ENCODE measurements around the gene BMP3.
"Not testable (repeated sequence)": the region's sequence is repeated elsewhere in the genome, so short reads cannot be mapped to it uniquely, and the experiment has no call there.

Gene BMP3

GRCh38 chr4:81030061-81030980 lies at the start of gene BMP3:
Gene BMP3 (plus strand): TSS chr4:81030708. CDS start chr4:81031285, 577 bp downstream.
- Mint-ChIP-seq H3K27ac (peak within 1 kb of the TSS; percentile 87), H3K4me1 (peaks cover 22 to 23% of the 10 kb centered on the region in 2 donors), H3K9me3 (no peaks in the 10 kb centered on the region), H3K27me3 (peaks cover 32 to 37% of the 10 kb centered on the region in 2 donors), H3K36me3 (no peaks in the 10 kb centered on the region), H3K4me3 (peak within 1 kb of the TSS; percentile 90 to 94)
- ATAC-seq (replicated peaks), result peak; percentile 61 to 70
- DNase-seq, result peak; percentile 3

GRCh38 chr4:80986011-80986410 lies 44.5 kb upstream of the BMP3 start:
- no peak overlapping the region for H3K27ac Mint-ChIP-seq
- no peaks in the 10 kb centered on the region for H3K9me3 Mint-ChIP-seq
- H3K4me1 Mint-ChIP-seq, result peaks cover 5 to 22% of the 10 kb centered on the region in 2 donors
- H3K4me3 Mint-ChIP-seq, result no peak overlapping the region
- H3K27me3 Mint-ChIP-seq, result no peaks in the 10 kb centered on the region
- ATAC-seq (replicated peaks) (no peak), DNase-seq (no peak)
- no peaks in the 10 kb centered on the region for H3K36me3 Mint-ChIP-seq

GRCh38 chr4:80989921-80990544 lies 40.5 kb upstream of the BMP3 start:
- DNase-seq (peak; percentile 13), ATAC-seq (replicated peaks) (peak; percentile 48 to 55)
- no peak overlapping the region for H3K4me3 Mint-ChIP-seq
- H3K27ac Mint-ChIP-seq, result no peak overlapping the region
- no peaks in the 10 kb centered on the region for H3K27me3 Mint-ChIP-seq
- H3K9me3 Mint-ChIP-seq, result no peaks in the 10 kb centered on the region
- peaks cover 10 to 42% of the 10 kb centered on the region in 2 donors for H3K4me1 Mint-ChIP-seq
- no peaks in the 10 kb centered on the region for H3K36me3 Mint-ChIP-seq

- no peak overlapping the region for H3K4me3 Mint-ChIP-seq
- DNase-seq (no peak), ATAC-seq (replicated peaks) (peak; percentile 41 to 52)
- H3K27me3 Mint-ChIP-seq, result no peaks in the 10 kb centered on the region
- H3K27ac Mint-ChIP-seq, result no peak overlapping the region
- no peaks in the 10 kb centered on the region for H3K36me3 Mint-ChIP-seq
- peaks cover 10 to 42% of the 10 kb centered on the region in 2 donors for H3K4me1 Mint-ChIP-seq
- H3K9me3 Mint-ChIP-seq, result no peaks in the 10 kb centered on the region
Measured at GRCh38 chr4:80990851-80991250, 39.7 kb upstream of the BMP3 start.

- Mint-ChIP-seq H3K27ac (no peak overlapping the region), H3K36me3 (no peaks in the 10 kb centered on the region), H3K9me3 (no peaks in the 10 kb centered on the region), H3K27me3 (no peaks in the 10 kb centered on the region), H3K4me3 (no peak overlapping the region), H3K4me1 (peaks cover 7 to 14% of the 10 kb centered on the region in 2 donors)
- no peak for ATAC-seq (replicated peaks)
- DNase-seq, result no peak
Measured at GRCh38 chr4:80999943-81000342, 30.6 kb upstream of the BMP3 start.

GRCh38 chr4:81003597-81004111 lies 26.9 kb upstream of the BMP3 start:
- peaks cover 0 to 4% of the 10 kb centered on the region in 2 donors for H3K27me3 Mint-ChIP-seq
- DNase-seq (no peak), ATAC-seq (replicated peaks) (peak; percentile 64 to 70)
- peaks cover 7 to 14% of the 10 kb centered on the region in 2 donors for H3K4me1 Mint-ChIP-seq
- H3K27ac Mint-ChIP-seq, result peak overlapping the region; percentile 9
- H3K36me3 Mint-ChIP-seq, result peaks cover 0 to 6% of the 10 kb centered on the region in 2 donors
- no peak overlapping the region for H3K4me3 Mint-ChIP-seq
- peaks cover 3 to 6% of the 10 kb centered on the region in 2 donors for H3K9me3 Mint-ChIP-seq

GRCh38 chr4:81007417-81007816 lies 23.1 kb upstream of the BMP3 start:
- Mint-ChIP-seq H3K4me3 (no peak overlapping the region), H3K4me1 (peaks cover 7 to 14% of the 10 kb centered on the region in 2 donors), H3K27me3 (peaks cover 0 to 4% of the 10 kb centered on the region in 2 donors), H3K9me3 (peaks cover 6 to 13% of the 10 kb centered on the region in 2 donors), H3K27ac (no peak overlapping the region), H3K36me3 (peaks cover 0 to 10% of the 10 kb centered on the region in 2 donors)
- no peak for ATAC-seq (replicated peaks)
- no peak for DNase-seq

- not testable (repeated sequence) for H3K27ac Mint-ChIP-seq, H3K4me1 Mint-ChIP-seq
Measured at GRCh38 chr4:81016566-81016965, 13.9 kb upstream of the BMP3 start.

GRCh38 chr4:81019006-81019405 lies 11.5 kb upstream of the BMP3 start:
- peaks cover 0 to 5% of the 10 kb centered on the region in 2 donors for H3K9me3 Mint-ChIP-seq
- ATAC-seq (replicated peaks) (no peak), DNase-seq (no peak)
- peaks cover 7 to 10% of the 10 kb centered on the region in 2 donors for H3K27me3 Mint-ChIP-seq
- H3K4me3 Mint-ChIP-seq, result no peak overlapping the region
- no peaks in the 10 kb centered on the region for H3K36me3 Mint-ChIP-seq
- H3K27ac Mint-ChIP-seq, result no peak overlapping the region
- H3K4me1 Mint-ChIP-seq, result no peaks in the 10 kb centered on the region

More at GRCh38 chr4:81016566-81016965, 13.9 kb upstream of the BMP3 start:
- ATAC-seq (replicated peaks); H3K9me3 Mint-ChIP-seq; H3K27me3 Mint-ChIP-seq; H3K4me3 Mint-ChIP-seq; DNase-seq; H3K36me3 Mint-ChIP-seq: not testable (repeated sequence)

- H3K27me3 Mint-ChIP-seq, result peaks cover 20 to 21% of the 10 kb centered on the region in 2 donors
- H3K36me3 Mint-ChIP-seq, result no peaks in the 10 kb centered on the region
- H3K27ac Mint-ChIP-seq, result no peak overlapping the region
- peaks cover 0 to 5% of the 10 kb centered on the region in 2 donors for H3K9me3 Mint-ChIP-seq
- no peak for DNase-seq
- H3K4me3 Mint-ChIP-seq, result no peak overlapping the region
- ATAC-seq (replicated peaks), result no peak
- no peaks in the 10 kb centered on the region for H3K4me1 Mint-ChIP-seq
Measured at GRCh38 chr4:81021142-81021944, 9.2 kb upstream of the BMP3 start.

GRCh38 chr4:81021981-81022380 lies 8.5 kb upstream of the BMP3 start:
- Mint-ChIP-seq H3K4me3 (no peak overlapping the region), H3K27me3 (peaks cover 20 to 21% of the 10 kb centered on the region in 2 donors), H3K27ac (no peak overlapping the region), H3K4me1 (no peaks in the 10 kb centered on the region), H3K9me3 (peaks cover 0 to 4% of the 10 kb centered on the region in 2 donors), H3K36me3 (no peaks in the 10 kb centered on the region)
- ATAC-seq (replicated peaks), result no peak
- no peak for DNase-seq

GRCh38 chr4:81023484-81023883 lies 7.0 kb upstream of the BMP3 start:
- H3K27ac Mint-ChIP-seq, result no peak overlapping the region
- ATAC-seq (replicated peaks), result no peak

GRCh38 chr4:81030981-81031791 lies 678 bp downstream of the BMP3 start:
- ATAC-seq (replicated peaks), result peak; percentile 64 to 70
- Mint-ChIP-seq H3K4me3 (peak overlapping the region; percentile 90 to 94), H3K9me3 (no peaks in the 10 kb centered on the region), H3K36me3 (no peaks in the 10 kb centered on the region), H3K27ac (peak overlapping the region; percentile 87), H3K4me1 (peaks cover 22 to 23% of the 10 kb centered on the region in 2 donors), H3K27me3 (peaks cover 29 to 37% of the 10 kb centered on the region in 2 donors)
- DNase-seq, result peak; percentile 6

More at GRCh38 chr4:81023484-81023883, 7.0 kb upstream of the BMP3 start:
- no peak for DNase-seq
- Mint-ChIP-seq H3K4me3 (no peak overlapping the region), H3K36me3 (no peaks in the 10 kb centered on the region), H3K27me3 (peaks cover 25 to 26% of the 10 kb centered on the region in 2 donors), H3K4me1 (no peaks in the 10 kb centered on the region), H3K9me3 (no peaks in the 10 kb centered on the region)

All from stimulated activated naive B cell treated with anti-CD40 and anti-IgM and Interleukin-4, amounts not matched to agents 10 μg/mL and 1 μg/mL and 100 μg/mL, for 72 hours (primary cell).